PC-9 (cell line): ENCODE results near the gene ARHGAP5.

Experiments
- EZH2 ChIP-seq: fragments of 200-600 bp; sonication (generic); IDR thresholded peaks from 2 replicates; pipeline ENCODE4 v1.8.0; 2017; ENCODE audit warnings: antibody characterized with exemption, low read depth
- TF ChIP-seq, protein P1 (sequence below): fragments of 200-600 bp; sonication (generic); conservative IDR thresholded peaks from 2 replicates; pipeline ENCODE4 v1.6.1; 2017; ENCODE audit warnings: mixed run types, antibody characterized with exemption, mild to moderate bottlenecking, moderate library complexity

GRCh38 chr14:32104803-32105202 lies 27.7 kb downstream of the ARHGAP5 start:
- TF ChIP-seq, protein P1, sequence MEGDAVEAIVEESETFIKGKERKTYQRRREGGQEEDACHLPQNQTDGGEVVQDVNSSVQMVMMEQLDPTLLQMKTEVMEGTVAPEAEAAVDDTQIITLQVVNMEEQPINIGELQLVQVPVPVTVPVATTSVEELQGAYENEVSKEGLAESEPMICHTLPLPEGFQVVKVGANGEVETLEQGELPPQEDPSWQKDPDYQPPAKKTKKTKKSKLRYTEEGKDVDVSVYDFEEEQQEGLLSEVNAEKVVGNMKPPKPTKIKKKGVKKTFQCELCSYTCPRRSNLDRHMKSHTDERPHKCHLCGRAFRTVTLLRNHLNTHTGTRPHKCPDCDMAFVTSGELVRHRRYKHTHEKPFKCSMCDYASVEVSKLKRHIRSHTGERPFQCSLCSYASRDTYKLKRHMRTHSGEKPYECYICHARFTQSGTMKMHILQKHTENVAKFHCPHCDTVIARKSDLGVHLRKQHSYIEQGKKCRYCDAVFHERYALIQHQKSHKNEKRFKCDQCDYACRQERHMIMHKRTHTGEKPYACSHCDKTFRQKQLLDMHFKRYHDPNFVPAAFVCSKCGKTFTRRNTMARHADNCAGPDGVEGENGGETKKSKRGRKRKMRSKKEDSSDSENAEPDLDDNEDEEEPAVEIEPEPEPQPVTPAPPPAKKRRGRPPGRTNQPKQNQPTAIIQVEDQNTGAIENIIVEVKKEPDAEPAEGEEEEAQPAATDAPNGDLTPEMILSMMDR: no peak
- no peak for TF ChIP-seq EZH2
